NT2/D1 (cell line): ENCODE data around the gene CALML6.
"Not testable (repeated sequence)": the region's sequence is repeated elsewhere in the genome, so short reads cannot be mapped to it uniquely, and the experiment has no call there.

Experiments
- DNase-seq: peaks from one replicate; pipeline ENCODE4 v3.0.0-alpha.2; 2011; ENCODE audit warnings: low read depth, low spot score
- H3K27me3 ChIP-seq: 2 replicates; pipeline ENCODE4 v1.6.0; 2011; ENCODE audit warnings: mild to moderate bottlenecking; ENCODE audit not compliant: insufficient read length, insufficient read depth
- H3K36me3 ChIP-seq: 2 replicates; pipeline ENCODE4 v1.6.1; 2011; ENCODE audit warnings: mild to moderate bottlenecking, low read length, mixed read lengths; ENCODE audit not compliant: insufficient read depth, insufficient read length
- H3K4me1 ChIP-seq: 2 replicates; pipeline ENCODE4 v1.5.1; 2011; ENCODE audit not compliant: insufficient read depth, insufficient read length
- H3K4me3 ChIP-seq: 2 replicates; pipeline ENCODE4 v1.5.1; 2011; ENCODE audit warnings: low read depth; ENCODE audit not compliant: insufficient read length
- H3K9ac ChIP-seq: 2 replicates; pipeline ENCODE4 v1.6.0; 2011; ENCODE audit warnings: low read depth; ENCODE audit not compliant: insufficient read length
- H3K9me3 ChIP-seq: 2 replicates; pipeline ENCODE4 v1.5.1; 2011; ENCODE audit warnings: mild to moderate bottlenecking, low read length; ENCODE audit not compliant: insufficient read depth
- SUZ12 ChIP-seq: IDR thresholded peaks from 2 replicates; pipeline ENCODE4 v1.6.1; 2011; ENCODE audit not compliant: insufficient read length, insufficient read depth; ENCODE audit errors: extremely low read depth
- YY1 ChIP-seq: IDR thresholded peaks from 2 replicates; pipeline ENCODE4 v1.6.1; 2011; ENCODE audit not compliant: insufficient read length, insufficient read depth
- ZNF274 ChIP-seq: IDR thresholded peaks from 2 replicates; pipeline ENCODE4 v1.6.1; 2011; ENCODE audit warnings: mild to moderate bottlenecking, low read depth, low read length

The CALML6 gene

GRCh38 chr1:1876335-1876930 is 38.6 kb upstream of the CALML6 start:
- DNase-seq, result no peak
- no peak overlapping the region for H3K9ac ChIP-seq
- H3K4me1 ChIP-seq, result peaks cover 17% of the 10 kb centered on the region
- H3K36me3 ChIP-seq, result peaks cover 75% of the 10 kb centered on the region
- no peak overlapping the region for H3K4me3 ChIP-seq
- H3K9me3 ChIP-seq, result no peaks in the 10 kb centered on the region
- H3K27me3 ChIP-seq, result no peaks in the 10 kb centered on the region
- TF ChIP-seq SUZ12 (no peak), ZNF274 (no peak), YY1 (no peak)

DNA sequence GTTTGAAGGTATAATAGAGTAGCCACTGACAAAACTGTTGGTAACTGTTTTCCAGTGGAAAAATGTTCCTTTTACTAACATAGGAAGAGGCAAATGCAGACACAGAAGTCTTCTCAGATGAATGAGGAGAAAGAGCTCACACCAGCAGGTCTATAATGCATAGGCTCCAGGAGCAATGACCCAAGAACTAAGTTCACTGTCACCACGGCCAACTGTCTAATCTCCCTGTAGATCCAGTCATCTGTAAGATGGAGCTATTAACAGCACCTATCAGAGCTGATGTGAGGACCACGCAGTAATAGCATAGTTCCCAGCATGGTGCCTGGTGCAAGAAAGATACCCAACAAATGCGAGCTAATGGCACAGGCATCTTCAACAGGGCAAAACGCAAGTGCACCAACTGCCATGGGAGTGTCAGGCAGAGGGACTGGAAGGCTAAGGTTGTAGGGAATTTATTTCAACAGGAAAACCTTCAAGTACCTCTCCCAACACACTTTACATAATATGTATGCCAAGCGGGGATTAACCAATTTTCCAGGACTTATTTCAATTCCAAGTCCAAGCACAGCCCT is 37.1 kb upstream of the CALML6 start:
- TF ChIP-seq YY1 (no peak), ZNF274 (no peak), SUZ12 (no peak)
- no peak for DNase-seq
- no peak overlapping the region for H3K9ac ChIP-seq
- H3K36me3 ChIP-seq, result peaks cover 65% of the 10 kb centered on the region
- peaks cover 15% of the 10 kb centered on the region for H3K4me1 ChIP-seq
- no peak overlapping the region for H3K4me3 ChIP-seq
- no peaks in the 10 kb centered on the region for H3K27me3 ChIP-seq
- H3K9me3 ChIP-seq, result no peaks in the 10 kb centered on the region

DNA sequence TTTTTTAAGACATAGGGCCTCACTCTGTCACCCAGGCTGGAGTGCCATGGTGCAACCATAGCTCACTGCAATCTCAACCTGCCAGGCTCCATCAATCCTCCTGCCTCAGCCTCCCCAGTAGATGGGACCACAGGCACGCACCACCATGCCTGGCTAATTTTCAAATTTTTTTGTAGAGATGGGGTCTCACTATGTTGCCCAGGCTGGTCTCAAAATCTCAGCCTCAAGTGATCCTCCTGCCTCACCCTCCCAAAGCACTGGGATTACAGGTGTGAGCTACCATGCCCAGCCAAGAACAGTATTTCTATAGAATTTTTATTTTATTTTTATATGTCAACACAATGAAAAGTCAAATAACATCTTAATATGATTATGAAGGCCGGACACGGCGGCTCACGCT is 35.1 kb upstream of the CALML6 start:
- Histone ChIP-seq H3K9ac (no peak overlapping the region), H3K9me3 (no peaks in the 10 kb centered on the region), H3K36me3 (peaks cover 47% of the 10 kb centered on the region), H3K4me3 (no peak overlapping the region), H3K4me1 (peaks cover 15% of the 10 kb centered on the region), H3K27me3 (no peaks in the 10 kb centered on the region)
- TF ChIP-seq YY1 (no peak), ZNF274 (no peak), SUZ12 (no peak)
- DNase-seq, result no peak

DNA sequence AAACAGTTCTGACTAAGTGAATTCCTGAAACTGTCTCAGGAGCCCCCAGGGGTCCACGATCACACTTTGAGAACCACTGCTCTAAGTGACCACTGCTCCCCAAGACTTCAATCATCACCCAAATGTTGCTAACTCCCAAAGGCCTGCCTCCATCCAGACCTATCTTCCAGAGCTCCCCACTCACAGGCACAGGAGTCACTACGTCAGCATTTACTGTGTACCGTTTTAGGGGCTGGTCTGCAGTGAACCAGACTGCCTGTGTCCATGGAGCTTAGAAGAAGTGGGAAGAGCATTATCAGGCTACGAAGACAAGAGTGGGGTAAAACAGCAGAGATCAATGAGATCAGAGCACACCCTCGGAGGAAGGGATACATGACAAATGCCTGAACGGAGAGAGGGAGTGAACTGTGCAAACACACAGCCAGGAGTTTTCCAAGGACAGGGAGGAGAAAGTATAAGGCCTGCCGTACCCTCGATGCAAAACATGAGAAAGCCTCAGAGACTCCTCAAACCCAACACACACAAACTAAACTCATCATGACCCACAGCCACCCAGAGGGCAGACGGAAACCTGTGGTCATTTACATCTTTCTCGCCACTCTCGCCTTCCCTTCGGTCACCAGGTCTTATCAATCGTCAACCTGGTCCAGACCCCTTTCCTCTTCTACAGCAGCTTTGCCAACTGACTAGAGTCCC is 34.3 kb upstream of the CALML6 start:
- TF ChIP-seq YY1, result no peak
- no peak for TF ChIP-seq SUZ12
- TF ChIP-seq ZNF274, result no peak
- Histone ChIP-seq H3K27me3 (no peaks in the 10 kb centered on the region), H3K4me1 (peaks cover 12% of the 10 kb centered on the region), H3K9me3 (no peaks in the 10 kb centered on the region), H3K9ac (no peak overlapping the region), H3K36me3 (peaks cover 39% of the 10 kb centered on the region), H3K4me3 (no peak overlapping the region)
- DNase-seq, result no peak

DNA sequence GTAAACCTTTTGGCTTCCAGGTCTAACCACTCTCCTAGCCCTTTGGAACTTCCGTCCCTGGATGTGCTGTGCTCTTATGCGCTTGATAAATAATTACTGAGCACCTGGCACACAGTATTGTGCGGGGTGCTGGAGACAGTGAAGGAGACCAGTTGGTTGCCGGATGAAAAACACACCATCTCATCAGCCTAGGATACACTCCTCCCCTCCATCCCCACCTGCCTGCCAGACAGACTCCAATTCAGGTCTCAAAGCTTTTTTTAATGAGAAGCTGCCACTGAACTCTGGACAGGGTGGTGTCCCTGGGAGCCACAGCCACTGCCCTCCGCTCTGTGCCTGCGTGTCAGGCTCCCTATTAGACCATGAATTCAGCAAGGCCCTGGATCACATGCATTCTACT is 33.3 kb upstream of the CALML6 start:
- H3K4me3 ChIP-seq, result no peak overlapping the region
- no peak for DNase-seq
- TF ChIP-seq YY1 (no peak), ZNF274 (no peak), SUZ12 (no peak)
- no peaks in the 10 kb centered on the region for H3K27me3 ChIP-seq
- H3K9ac ChIP-seq, result no peak overlapping the region
- H3K9me3 ChIP-seq, result no peaks in the 10 kb centered on the region
- H3K4me1 ChIP-seq, result peaks cover 7% of the 10 kb centered on the region
- H3K36me3 ChIP-seq, result peaks cover 33% of the 10 kb centered on the region

DNA sequence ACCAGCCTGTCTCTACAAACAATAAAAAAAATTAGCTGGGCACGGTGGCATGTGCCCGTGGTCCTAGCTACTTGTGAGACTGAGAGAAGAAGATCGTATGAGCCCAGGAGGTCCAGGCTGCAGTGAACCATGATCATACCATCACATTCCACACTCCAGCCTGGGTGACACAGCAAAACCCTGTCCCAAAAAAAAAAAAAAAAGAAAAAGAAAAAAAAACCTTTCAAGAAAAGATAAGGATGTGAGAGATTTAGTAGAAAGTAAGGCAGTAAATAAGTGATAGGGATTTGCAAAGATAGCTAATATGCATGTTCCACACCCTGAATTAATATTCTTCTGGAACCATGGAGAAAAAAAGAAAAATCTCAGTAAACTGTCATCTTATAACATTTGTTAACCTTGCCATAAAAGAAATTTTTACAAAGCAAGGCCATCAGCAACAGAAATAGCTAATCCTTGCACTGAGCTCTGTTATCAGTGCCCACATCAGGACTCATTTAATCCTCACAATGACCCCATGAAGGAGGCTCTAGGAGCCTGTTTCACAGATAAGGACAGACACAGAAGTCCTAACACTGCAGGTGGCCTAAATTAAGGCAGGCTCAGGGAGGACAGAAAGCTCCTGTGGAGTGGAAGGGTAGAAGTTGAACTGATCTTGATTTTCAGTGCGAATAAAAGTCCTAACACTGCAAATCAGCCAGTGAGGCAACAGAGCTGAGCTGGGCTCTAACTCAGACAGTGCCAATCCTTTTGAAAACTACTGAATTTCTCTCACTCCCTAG is 31.8 kb upstream of the CALML6 start:
- DNase-seq, result no peak
- Histone ChIP-seq H3K9me3 (no peaks in the 10 kb centered on the region), H3K4me1 (peaks cover 5% of the 10 kb centered on the region), H3K4me3 (no peak overlapping the region), H3K9ac (no peak overlapping the region), H3K27me3 (no peaks in the 10 kb centered on the region), H3K36me3 (peaks cover 27% of the 10 kb centered on the region)
- TF ChIP-seq SUZ12 (no peak), YY1 (no peak), ZNF274 (no peak)

DNA sequence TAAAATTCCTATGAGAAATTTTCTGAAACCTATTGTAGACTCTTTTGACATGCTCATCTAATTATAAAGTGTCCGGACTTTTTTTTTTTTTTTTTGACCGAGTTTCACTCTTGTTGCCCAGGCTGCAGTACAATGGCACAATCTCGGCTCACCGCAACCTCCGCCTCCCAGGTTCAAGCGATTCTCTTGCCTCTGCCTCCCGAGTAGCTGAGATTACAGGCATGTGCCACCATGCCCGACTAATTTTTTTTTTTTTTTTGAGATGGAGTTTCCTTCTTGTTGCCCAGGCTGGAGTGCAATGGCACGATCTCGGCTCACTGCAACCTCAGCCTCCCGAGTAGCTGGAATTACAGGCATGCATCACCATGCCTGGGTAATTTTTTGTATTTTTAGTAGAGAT is 31.2 kb upstream of the CALML6 start:
- peaks cover 21% of the 10 kb centered on the region for H3K36me3 ChIP-seq
- not testable (repeated sequence) for H3K27me3 ChIP-seq, H3K4me1 ChIP-seq, H3K4me3 ChIP-seq, DNase-seq, H3K9ac ChIP-seq, H3K9me3 ChIP-seq
